LNCaP clone FGC (cell line): ENCODE measurements around the gene DDR2.
"Not testable (repeated sequence)": the region's sequence is repeated elsewhere in the genome, so short reads cannot be mapped to it uniquely, and the experiment has no call there.

Experiments used
- DNase-seq: peaks from one replicate; pipeline ENCODE4 v3.0.0-alpha.2; 2011; ENCODE audit warnings: low read depth
- H3K4me3 ChIP-seq: 2 replicates; pipeline ENCODE4 v1.5.1; 2011; ENCODE audit warnings: mild to moderate bottlenecking, low read depth, low read length, control low read depth
- TF ChIP-seq, protein P1 (sequence below): IDR thresholded peaks from 2 replicates; pipeline ENCODE4 v1.5.1; 2012; ENCODE audit warnings: mild to moderate bottlenecking; ENCODE audit not compliant: control insufficient read depth, insufficient read depth; ENCODE audit errors: extremely low read depth

DDR2 gene

DNA sequence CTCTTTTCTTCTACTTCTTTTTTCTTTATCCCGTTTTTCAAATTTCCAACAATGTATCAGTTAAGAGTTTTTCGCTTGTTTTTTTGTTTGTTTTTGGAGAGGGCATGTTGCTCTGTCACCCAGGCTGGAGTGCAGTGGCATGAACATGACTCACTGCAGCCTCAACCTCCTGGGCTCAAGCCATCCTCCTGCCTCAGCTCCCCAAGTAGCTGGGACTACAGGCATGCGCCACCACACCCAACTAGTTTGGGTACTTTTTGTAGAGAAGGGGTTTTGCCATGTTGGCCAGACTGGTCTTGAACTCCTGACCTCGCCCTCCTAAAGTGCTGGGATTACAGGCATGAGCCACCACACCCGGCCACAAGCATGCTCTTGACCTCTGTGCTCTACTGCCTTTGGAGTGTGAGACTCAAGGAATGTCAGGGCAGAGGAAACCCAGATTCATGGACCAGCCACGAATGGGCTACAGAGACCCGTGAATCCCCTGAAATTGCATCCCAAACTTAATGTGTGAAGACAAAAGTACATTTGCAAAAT is 93.1 kb downstream of the DDR2 start:
- TF ChIP-seq, protein P1, sequence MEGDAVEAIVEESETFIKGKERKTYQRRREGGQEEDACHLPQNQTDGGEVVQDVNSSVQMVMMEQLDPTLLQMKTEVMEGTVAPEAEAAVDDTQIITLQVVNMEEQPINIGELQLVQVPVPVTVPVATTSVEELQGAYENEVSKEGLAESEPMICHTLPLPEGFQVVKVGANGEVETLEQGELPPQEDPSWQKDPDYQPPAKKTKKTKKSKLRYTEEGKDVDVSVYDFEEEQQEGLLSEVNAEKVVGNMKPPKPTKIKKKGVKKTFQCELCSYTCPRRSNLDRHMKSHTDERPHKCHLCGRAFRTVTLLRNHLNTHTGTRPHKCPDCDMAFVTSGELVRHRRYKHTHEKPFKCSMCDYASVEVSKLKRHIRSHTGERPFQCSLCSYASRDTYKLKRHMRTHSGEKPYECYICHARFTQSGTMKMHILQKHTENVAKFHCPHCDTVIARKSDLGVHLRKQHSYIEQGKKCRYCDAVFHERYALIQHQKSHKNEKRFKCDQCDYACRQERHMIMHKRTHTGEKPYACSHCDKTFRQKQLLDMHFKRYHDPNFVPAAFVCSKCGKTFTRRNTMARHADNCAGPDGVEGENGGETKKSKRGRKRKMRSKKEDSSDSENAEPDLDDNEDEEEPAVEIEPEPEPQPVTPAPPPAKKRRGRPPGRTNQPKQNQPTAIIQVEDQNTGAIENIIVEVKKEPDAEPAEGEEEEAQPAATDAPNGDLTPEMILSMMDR = no peak
- no peak for DNase-seq
- no peak overlapping the region for H3K4me3 ChIP-seq

DNA sequence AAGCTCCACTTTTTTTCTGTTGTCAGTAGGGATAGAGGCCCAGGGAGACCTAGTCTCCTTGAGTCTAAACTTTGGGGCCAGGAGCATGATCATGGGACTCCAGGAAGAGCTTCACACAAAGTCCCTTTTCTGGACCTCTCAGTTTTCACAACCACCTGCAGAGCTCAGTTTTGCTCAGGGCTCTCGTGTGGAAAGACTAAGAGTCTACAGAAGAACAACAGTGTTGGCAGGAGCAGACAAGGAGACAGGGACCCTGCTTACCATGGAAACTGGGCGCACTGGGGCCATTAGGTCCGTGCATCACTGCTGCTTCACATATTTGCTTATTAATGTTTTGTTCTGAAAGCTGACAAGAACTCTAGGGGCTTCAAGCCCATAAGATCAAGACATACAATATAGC is 94.3 kb downstream of the DDR2 start:
- no peak overlapping the region for H3K4me3 ChIP-seq
- no peak for DNase-seq
- TF ChIP-seq, protein P1 = no peak

DNA sequence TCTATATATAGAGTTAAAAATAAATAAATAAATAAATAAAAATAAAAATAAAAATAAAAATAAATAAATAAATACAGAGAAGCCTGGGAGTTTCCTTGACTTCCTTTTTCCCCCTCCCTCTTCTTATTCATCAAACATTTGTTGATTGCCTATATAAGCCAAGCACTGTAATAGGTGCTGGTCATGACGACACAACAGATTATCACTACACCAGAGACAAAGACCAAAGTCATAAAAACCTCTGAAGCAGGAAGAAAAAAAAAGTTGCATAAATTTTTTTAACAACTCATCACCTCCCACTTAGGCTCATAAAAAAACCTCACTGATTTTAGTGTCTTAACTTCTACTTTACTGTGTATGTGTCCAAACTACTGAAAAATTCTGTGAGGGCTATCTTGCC is 95.2 kb downstream of the DDR2 start:
- DNase-seq, H3K4me3 ChIP-seq: not testable (repeated sequence)

DNA sequence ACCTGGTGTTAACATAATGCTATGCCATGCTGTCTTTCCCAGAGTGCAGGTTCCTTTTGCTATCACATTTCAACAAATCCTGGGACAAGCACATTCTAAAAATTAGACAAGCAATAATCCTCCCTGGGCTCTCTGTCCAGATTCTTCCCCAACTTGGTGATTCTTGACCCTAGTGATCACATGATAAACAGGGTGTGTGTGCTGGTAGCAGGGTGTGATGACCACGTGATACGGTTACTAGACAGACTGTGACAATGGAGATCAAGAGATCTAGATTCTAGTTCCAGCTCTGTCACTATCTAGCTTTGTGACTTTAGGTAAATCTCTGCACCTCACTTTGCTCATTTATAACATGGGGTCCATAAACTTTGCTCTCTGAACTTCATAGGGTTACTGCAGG is 96.3 kb downstream of the DDR2 start:
- no peak for DNase-seq
- H3K4me3 ChIP-seq = no peak overlapping the region
- TF ChIP-seq, protein P1 = no peak

DNA sequence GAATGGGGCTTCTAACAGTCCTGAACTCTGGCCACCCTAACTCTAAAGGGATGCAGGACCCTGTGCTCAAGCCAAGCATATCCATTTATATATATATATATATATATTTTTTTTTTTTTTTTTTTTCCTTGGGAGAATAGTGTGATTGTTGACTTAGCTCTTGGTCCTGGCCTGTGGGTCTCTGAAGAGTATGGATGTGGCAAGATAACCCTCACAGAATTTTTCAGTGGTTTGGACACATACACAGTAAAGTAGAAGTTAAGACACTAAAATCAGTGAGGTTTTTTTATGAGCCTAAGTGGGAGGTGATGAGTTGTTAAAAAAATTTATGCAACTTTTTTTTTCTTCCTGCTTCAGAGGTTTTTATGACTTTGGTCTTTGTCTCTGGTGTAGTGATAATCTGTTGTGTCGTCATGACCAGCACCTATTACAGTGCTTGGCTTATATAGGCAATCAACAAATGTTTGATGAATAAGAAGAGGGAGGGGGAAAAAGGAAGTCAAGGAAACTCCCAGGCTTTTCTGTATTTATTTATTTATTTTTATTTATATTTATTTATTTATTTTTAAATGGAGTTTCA is 97.0 kb downstream of the DDR2 start:
- not testable (repeated sequence) for H3K4me3 ChIP-seq, DNase-seq

DNA sequence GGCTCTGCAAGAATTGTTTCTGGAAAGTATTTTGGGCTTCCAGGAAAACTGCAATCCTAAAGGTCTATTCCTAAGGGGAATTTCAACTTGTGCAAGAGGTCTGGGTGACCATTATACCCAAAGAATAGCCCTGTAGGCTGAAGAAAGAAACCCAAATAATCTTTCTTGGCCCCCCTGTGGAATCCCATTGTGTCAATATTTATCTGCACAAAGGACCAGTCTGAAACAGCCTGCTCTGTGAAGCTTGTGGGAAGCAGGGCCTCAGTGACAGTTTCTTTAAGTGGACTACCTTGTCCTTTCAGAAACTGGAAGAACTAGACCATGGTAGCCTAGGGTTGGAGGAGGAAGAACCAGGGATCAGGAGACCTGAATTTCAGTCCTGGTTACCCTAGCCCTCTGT is 99.8 kb downstream of the DDR2 start:
- TF ChIP-seq, protein P1 = no peak
- no peak for DNase-seq
- no peak overlapping the region for H3K4me3 ChIP-seq

DNA sequence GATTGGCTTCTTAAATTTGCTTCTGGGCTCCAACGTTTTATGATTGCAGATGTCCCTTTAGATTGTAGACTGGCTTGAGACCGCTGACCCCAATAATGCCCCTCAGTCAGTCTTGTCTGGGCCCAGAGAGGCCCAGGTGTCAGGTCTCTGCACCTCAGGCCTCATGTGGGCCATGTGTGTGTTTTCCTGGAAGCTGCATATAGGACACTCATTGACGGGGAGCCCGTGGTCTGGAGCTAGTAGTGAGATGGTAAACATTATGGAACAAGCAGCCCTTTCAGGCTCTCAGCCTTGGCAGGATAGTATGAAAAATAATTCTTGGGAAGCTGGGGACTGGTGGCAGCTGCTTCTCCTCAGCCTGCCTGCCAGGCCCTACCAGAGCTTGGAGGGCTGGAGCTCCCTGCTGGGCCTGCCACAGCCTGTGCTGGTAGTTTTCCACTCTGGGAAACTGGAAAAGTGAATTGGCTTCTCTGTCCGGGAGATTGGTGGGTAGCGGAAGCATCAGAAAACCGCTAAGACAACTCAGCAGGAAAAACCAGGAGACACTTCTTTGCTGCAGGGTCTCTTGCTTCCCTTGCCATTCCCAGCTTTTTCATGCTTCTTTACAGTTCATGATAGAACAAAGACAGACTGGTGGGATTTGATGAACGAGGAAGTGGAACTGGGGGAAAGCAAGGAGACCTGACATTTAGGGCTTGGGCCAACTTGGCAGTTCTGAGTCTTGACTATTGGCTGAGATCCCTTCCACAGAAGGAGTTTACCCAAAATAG is 100.5 kb downstream of the DDR2 start:
- DNase-seq = peak; percentile 99
- TF ChIP-seq, protein P1 = no peak
- no peak overlapping the region for H3K4me3 ChIP-seq

DNA sequence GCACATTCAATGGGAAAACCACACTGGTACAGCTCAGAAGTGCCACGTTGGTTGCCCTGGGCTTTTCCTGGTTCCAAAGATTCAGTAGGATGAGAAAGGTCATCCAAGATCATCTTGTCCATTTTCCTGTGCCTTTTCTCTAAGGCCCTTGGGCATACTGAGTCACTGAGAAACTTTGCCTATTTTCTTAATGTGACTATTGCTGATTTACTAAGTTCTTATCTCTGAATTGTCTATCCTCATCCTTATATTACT is 101.0 kb downstream of the DDR2 start:
- no peak overlapping the region for H3K4me3 ChIP-seq
- no peak for DNase-seq
- TF ChIP-seq, protein P1 = no peak
